Mucosa of rectum (tissue), 2 donors: Measurements from ENCODE around the gene TNS3.

Source experiments
- H3K27ac ChIP-seq, 2 donors: one replicate each; pipeline ENCODE4 v1.7.0; 2013; ENCODE audit warnings: inconsistent platforms in 2 of 2, low read depth in 2 of 2, low read length in 2 of 2
- H3K27me3 ChIP-seq, 2 donors: one replicate each; pipeline ENCODE4 v1.7.0; 2013; ENCODE audit warnings: low read length in 2 of 2; ENCODE audit not compliant: control insufficient read depth in 2 of 2, insufficient read depth in 2 of 2
- H3K36me3 ChIP-seq, 2 donors: one replicate each; pipeline ENCODE4 v1.7.0; 2013; ENCODE audit warnings: low read length in 2 of 2; ENCODE audit not compliant: control insufficient read depth in 2 of 2, insufficient read depth in 2 of 2
- H3K4me1 ChIP-seq, 2 donors: one replicate each; pipeline ENCODE4 v1.7.0; 2013; ENCODE audit warnings: low read length in 2 of 2, mild to moderate bottlenecking in 1 of 2; ENCODE audit not compliant: control insufficient read depth in 2 of 2, insufficient read depth in 2 of 2
- H3K4me3 ChIP-seq, 2 donors: one replicate each; pipeline ENCODE4 v1.7.0; 2013; ENCODE audit warnings: low read length in 2 of 2
- H3K9ac ChIP-seq, 2 donors: one replicate each; pipeline ENCODE4 v1.7.0; 2013; ENCODE audit warnings: low read length in 2 of 2, low read depth in 1 of 2, mild to moderate bottlenecking in 1 of 2
- H3K9me3 ChIP-seq, 2 donors: one replicate each; pipeline ENCODE4 v1.7.0; 2013; ENCODE audit warnings: low read length in 2 of 2; ENCODE audit not compliant: control insufficient read depth in 2 of 2
- donor health status: healthy.
- donor health status: Normal muscosa, but diverticular disease.

Gene TNS3

DNA sequence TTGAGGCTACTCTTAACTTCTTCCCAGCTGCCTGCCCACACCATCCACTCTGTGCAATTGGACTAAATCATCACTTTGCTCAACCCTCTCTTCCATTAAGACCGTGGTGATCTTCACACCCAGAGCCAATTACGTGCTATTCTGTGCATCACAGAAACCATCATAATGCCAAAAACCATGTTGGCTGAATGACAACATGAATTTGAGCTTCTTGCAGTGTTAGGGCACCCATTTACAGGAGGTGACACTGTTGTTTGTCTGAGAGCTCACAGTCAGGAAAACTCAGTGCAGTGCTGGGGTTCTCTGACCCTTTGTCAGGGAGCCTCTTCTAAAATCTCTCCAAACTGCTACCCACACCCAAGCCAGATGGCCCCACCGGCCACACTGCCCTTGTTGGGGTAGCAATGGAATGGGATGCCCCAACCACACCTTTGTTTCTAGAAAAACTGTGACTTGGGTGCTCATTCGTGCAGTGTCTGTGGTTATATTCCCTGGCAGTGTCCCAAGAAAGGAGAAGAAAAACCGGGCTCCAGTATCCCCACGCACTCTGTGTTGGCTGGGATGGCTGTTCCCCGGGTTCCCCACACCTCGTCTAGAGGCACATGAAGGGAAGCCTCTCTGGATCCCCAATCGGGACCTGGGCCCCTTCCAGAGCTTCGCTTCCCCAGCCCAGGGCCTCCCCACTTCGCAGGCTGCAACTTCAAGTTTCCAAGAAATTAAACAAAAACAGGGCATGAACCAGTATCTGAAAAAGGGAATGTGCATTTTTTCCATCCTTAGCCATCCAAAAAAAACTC lies 2.0 kb upstream of the TNS3 start:
- Histone ChIP-seq H3K9me3 (no peaks in the 10 kb centered on the region), H3K27me3 (no peaks in the 10 kb centered on the region), H3K4me1 (peaks cover 24 to 34% of the 10 kb centered on the region in 2 donors), H3K9ac (no peak overlapping the region), H3K27ac (no peak overlapping the region), H3K36me3 (no peaks in the 10 kb centered on the region), H3K4me3 (no peak overlapping the region)

GRCh38 chr7:47582764-47583738 lies 1.1 kb upstream of the TNS3 start:
- Histone ChIP-seq H3K27me3 (no peaks in the 10 kb centered on the region), H3K4me1 (peaks cover 22 to 27% of the 10 kb centered on the region in 2 donors), H3K9me3 (no peaks in the 10 kb centered on the region), H3K27ac (no peak overlapping the region), H3K9ac (peak overlapping the region in 1 of 2 donors; percentile 47), H3K36me3 (no peaks in the 10 kb centered on the region), H3K4me3 (peak overlapping the region in 1 of 2 donors; percentile 81)

GRCh38 chr7:47581438-47581803 lies 490 bp downstream of the TNS3 start:
- H3K27me3 ChIP-seq: no peaks in the 10 kb centered on the region
- H3K9ac ChIP-seq: peak overlapping the region; percentile 81 to 88
- peaks cover 31 to 39% of the 10 kb centered on the region in 2 donors for H3K4me1 ChIP-seq
- H3K4me3 ChIP-seq: peak overlapping the region; percentile 70 to 81
- H3K9me3 ChIP-seq: no peaks in the 10 kb centered on the region
- no peaks in the 10 kb centered on the region for H3K36me3 ChIP-seq
- H3K27ac ChIP-seq: peak overlapping the region; percentile 78 to 81

DNA sequence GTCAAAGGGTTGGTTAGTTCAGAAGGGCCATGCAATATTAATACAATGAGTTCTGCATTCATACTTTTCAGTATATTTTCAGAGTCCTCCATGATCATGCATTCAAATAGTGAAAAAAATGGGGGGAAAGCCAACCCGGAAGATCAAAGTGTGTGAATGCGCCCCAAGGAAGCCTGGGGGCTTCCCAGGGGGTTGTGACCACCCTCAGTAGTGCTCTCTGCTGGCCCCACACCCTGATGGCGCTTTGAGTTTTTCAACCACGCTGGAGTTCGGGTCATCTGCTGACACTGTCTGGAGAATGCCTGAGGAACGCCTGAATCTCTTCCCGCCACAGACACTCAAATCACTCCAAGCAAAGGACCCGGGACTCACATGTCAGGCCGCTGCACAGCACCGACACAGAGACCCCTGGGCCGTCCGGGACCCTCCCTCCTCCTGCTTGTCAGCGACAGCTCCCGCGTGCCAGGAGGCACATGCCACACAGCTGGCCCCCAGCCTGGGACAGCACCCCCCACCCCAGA lies 1.0 kb downstream of the TNS3 start:
- Histone ChIP-seq H3K27me3 (no peaks in the 10 kb centered on the region), H3K4me3 (peak overlapping the region; percentile 70 to 81), H3K36me3 (no peaks in the 10 kb centered on the region), H3K27ac (peak overlapping the region; percentile 78 to 81), H3K9ac (peak overlapping the region; percentile 81 to 88), H3K9me3 (no peaks in the 10 kb centered on the region), H3K4me1 (peaks cover 37 to 45% of the 10 kb centered on the region in 2 donors)

- Histone ChIP-seq H3K36me3 (no peaks in the 10 kb centered on the region), H3K27me3 (no peaks in the 10 kb centered on the region), H3K4me1 (peaks cover 39 to 48% of the 10 kb centered on the region in 2 donors), H3K9ac (no peak overlapping the region), H3K9me3 (no peaks in the 10 kb centered on the region), H3K4me3 (peak overlapping the region in 1 of 2 donors; percentile 81), H3K27ac (peak overlapping the region in 1 of 2 donors; percentile 78)
Measured at GRCh38 chr7:47580175-47580706, 1.7 kb downstream of the TNS3 start.

GRCh38 chr7:47579458-47579857 lies 2.5 kb downstream of the TNS3 start:
- H3K9me3 ChIP-seq: no peaks in the 10 kb centered on the region
- peak overlapping the region in 1 of 2 donors; percentile 22 for H3K9ac ChIP-seq
- no peaks in the 10 kb centered on the region for H3K27me3 ChIP-seq
- peaks cover 41 to 56% of the 10 kb centered on the region in 2 donors for H3K4me1 ChIP-seq
- no peak overlapping the region for H3K27ac ChIP-seq
- H3K36me3 ChIP-seq: no peaks in the 10 kb centered on the region
- no peak overlapping the region for H3K4me3 ChIP-seq

DNA sequence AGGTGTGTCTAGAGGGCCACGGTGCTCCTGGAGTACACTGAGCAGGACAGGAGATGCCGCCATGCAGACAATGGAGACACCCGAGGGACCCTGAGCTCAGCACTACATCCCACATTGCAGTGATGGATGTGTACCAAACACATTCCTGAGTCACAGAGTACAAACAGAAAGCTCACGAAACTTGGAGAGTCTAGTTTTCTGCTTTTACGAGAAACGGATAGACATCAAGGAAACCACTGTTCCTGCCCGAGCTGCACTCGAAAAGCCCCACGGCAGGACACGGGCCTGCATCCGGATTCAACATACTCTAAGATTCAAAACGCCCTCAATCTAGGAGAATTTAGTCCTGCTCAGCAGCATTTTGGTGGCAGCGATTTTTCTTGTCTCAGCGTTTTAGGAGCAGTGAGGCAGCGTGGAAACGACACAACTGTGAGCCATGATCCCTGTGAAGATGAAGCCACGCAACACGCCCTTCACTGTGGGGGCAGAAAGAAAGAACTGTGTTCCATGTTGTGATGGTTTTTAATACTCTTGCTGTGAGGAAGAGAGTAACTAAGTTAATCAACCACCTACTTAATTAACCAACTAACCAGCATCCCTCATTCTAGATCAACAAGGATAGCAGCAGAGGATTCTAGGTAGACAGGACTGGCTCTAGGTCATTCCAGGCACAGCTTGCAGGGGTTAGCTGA lies 3.2 kb downstream of the TNS3 start:
- Histone ChIP-seq H3K36me3 (no peaks in the 10 kb centered on the region), H3K9me3 (no peaks in the 10 kb centered on the region), H3K4me3 (no peak overlapping the region), H3K9ac (no peak overlapping the region), H3K27ac (peak overlapping the region; percentile 3 to 38), H3K27me3 (no peaks in the 10 kb centered on the region), H3K4me1 (peaks cover 48 to 62% of the 10 kb centered on the region in 2 donors)

GRCh38 chr7:47577321-47577919 lies 4.5 kb downstream of the TNS3 start:
- peak overlapping the region; percentile 56 to 75 for H3K27ac ChIP-seq
- H3K36me3 ChIP-seq: no peaks in the 10 kb centered on the region
- peaks cover 56 to 67% of the 10 kb centered on the region in 2 donors for H3K4me1 ChIP-seq
- no peaks in the 10 kb centered on the region for H3K27me3 ChIP-seq
- no peak overlapping the region for H3K9ac ChIP-seq
- no peak overlapping the region for H3K4me3 ChIP-seq
- H3K9me3 ChIP-seq: no peaks in the 10 kb centered on the region

DNA sequence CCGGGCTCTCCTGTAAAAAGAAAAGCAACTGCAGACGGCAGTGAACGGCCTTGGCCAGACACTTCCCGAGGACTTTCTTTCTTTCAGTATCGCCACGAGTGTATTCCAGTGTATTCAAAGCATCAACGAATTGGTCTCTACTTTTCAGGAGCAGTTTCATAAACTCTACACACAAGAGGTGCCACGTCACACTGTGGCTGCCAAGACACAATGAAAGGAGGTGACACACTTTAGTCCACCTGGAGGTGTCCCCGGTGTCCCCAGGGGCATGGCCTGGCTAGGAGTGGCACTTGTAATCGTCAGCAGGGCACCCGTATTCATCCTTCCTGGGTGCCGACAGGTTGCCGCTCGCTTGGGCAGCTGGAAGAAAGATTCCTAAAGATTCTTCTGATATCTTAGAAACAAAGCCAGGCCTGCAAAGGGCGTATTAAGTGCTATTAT lies 5.0 kb downstream of the TNS3 start:
- peaks cover 57 to 68% of the 10 kb centered on the region in 2 donors for H3K4me1 ChIP-seq
- H3K27ac ChIP-seq: peak overlapping the region; percentile 56 to 75
- no peaks in the 10 kb centered on the region for H3K9me3 ChIP-seq
- no peaks in the 10 kb centered on the region for H3K27me3 ChIP-seq
- no peaks in the 10 kb centered on the region for H3K36me3 ChIP-seq
- peak overlapping the region; percentile 0 to 33 for H3K4me3 ChIP-seq
- H3K9ac ChIP-seq: peak overlapping the region in 1 of 2 donors; percentile 23
